Panc1 (cell line): Measurements from ENCODE around the gene UPK2. TPM values are rescaled to one million over a fixed set of nuclear protein-coding genes. Genes with fewer than 3 reads are reported as not detected.
"Not testable (repeated sequence)": the region's sequence is repeated elsewhere in the genome, so short reads cannot be mapped to it uniquely, and the experiment has no call there.

Experiments
- ATAC-seq: fragments of 200-7000 bp; cut with Tn5 transposase; 2 replicates; pipeline ENCODE4 v1.9.1; 2020; ENCODE audit warnings: mild to moderate bottlenecking, moderate library complexity
- BruUV-seq: library from RNA; stranded (reverse); fragments of 400-500 nt; replicated peaks from 2 replicates; lab custom pipeline; 2021; lab: Mats Ljungman, UMichigan
- CTCF ChIA-PET: fragments of 300-600 bp; sonication (Branson Sonifier 250); formaldehyde crosslinking; loops from one replicate; lab custom pipeline; 2022; ENCODE audit warnings: antibody characterized with exemption; lab: Charles Lee
- POLR2A ChIA-PET: fragments of 300-600 bp; sonication (Branson Sonifier 250); formaldehyde crosslinking; loops from one replicate; lab custom pipeline; 2022; ENCODE audit warnings: antibody characterized with exemption; lab: Charles Lee
- DNase-seq: peaks from one replicate; pipeline ENCODE4 v3.0.0-alpha.2; 2010; ENCODE audit warnings: low read depth, low spot score
- H3K27ac ChIP-seq: 2 replicates; pipeline ENCODE4 v1.5.1; 2011; ENCODE audit warnings: mild to moderate bottlenecking, low read length, inconsistent platforms
- H3K27me3 ChIP-seq: fragments of 200-500 bp; sonication (Bioruptor generic); 2 replicates; pipeline ENCODE4 v1.6.0; 2014; ENCODE audit warnings: low read length, inconsistent platforms; ENCODE audit not compliant: control insufficient read depth, insufficient read depth
- H3K36me3 ChIP-seq: fragments of 200-500 bp; sonication (Bioruptor generic); 2 replicates; pipeline ENCODE4 v1.5.1; 2014; ENCODE audit warnings: inconsistent platforms, mild to moderate bottlenecking, low read length, moderate library complexity; ENCODE audit not compliant: control insufficient read depth, insufficient read depth
- H3K4me1 ChIP-seq: 2 replicates; pipeline ENCODE4 v1.5.1; 2011; ENCODE audit warnings: inconsistent platforms, mild to moderate bottlenecking, low read length, moderate library complexity; ENCODE audit not compliant: control insufficient read depth, insufficient read depth
- H3K4me3 ChIP-seq, 2 experiments: 2 replicates each; pipeline ENCODE4 v1.5.1; 2011 to 2012; ENCODE audit warnings: low read depth in 2 of 2, low read length in 2 of 2, mild to moderate bottlenecking in 2 of 2, inconsistent platforms in 1 of 2, moderate library complexity in 1 of 2
- H3K9me3 ChIP-seq: fragments of 200-500 bp; sonication (Bioruptor generic); 2 replicates; pipeline ENCODE4 v1.5.1; 2014; ENCODE audit warnings: low read depth, mild to moderate bottlenecking, inconsistent platforms, low read length, moderate library complexity; ENCODE audit not compliant: control insufficient read depth, insufficient read depth
- POLR2AphosphoS5 ChIP-seq: IDR thresholded peaks from 2 replicates; pipeline ENCODE4 v1.6.1; 2012; ENCODE audit warnings: mild to moderate bottlenecking, low read depth, low read length, moderate library complexity
- SIN3A ChIP-seq: IDR thresholded peaks from 2 replicates; pipeline ENCODE4 v1.6.1; 2012; ENCODE audit warnings: low read depth, mild to moderate bottlenecking, low read length, moderate library complexity, borderline replicate concordance; ENCODE audit not compliant: insufficient read depth
- TCF7L2 ChIP-seq: IDR thresholded peaks from 2 replicates; pipeline ENCODE4 v1.6.1; 2011; ENCODE audit warnings: mild to moderate bottlenecking, low read depth, low read length, inconsistent platforms
- in situ Hi-C: cut with HindIII; loops from 2 replicates; pipeline ENCODE4 v1.10.0; 2016; ENCODE audit warnings: low sequenced_read_pairs, low pct_unique_long_range_greater_than_20kb
- intact Hi-C: fragments of 100-400 bp; cut with micrococcal nuclease; formaldehyde crosslinking; loops from one replicate; pipeline ENCODE4 v1.10.0; 2022; ENCODE audit not compliant: unreplicated experiment
- total RNA-seq: library from RNA; stranded (reverse); gene quantifications from one replicate; pipeline ENCODE4 v1.2.1, GENCODE V29; 2021; ENCODE audit not compliant: unreplicated experiment
- TF ChIP-seq, protein P1 (sequence below): fragments of 450-650 bp; IDR thresholded peaks from 2 replicates; pipeline ENCODE4 v1.5.1; 2017; ENCODE audit warnings: mild to moderate bottlenecking
- TF ChIP-seq, protein P2 (sequence below), 2 experiments: IDR thresholded peaks; 2 replicates each; pipeline ENCODE4 v1.6.1; 2011 to 2012; ENCODE audit warnings: low read depth in 2 of 2, control low read depth in 1 of 2, low read length in 1 of 2, mild to moderate bottlenecking in 1 of 2, moderate library complexity in 1 of 2; ENCODE audit not compliant: insufficient read depth in 1 of 2

Gene UPK2
- total RNA-seq, 1 experiment from 2014 or later: 0.92 TPM

DNA sequence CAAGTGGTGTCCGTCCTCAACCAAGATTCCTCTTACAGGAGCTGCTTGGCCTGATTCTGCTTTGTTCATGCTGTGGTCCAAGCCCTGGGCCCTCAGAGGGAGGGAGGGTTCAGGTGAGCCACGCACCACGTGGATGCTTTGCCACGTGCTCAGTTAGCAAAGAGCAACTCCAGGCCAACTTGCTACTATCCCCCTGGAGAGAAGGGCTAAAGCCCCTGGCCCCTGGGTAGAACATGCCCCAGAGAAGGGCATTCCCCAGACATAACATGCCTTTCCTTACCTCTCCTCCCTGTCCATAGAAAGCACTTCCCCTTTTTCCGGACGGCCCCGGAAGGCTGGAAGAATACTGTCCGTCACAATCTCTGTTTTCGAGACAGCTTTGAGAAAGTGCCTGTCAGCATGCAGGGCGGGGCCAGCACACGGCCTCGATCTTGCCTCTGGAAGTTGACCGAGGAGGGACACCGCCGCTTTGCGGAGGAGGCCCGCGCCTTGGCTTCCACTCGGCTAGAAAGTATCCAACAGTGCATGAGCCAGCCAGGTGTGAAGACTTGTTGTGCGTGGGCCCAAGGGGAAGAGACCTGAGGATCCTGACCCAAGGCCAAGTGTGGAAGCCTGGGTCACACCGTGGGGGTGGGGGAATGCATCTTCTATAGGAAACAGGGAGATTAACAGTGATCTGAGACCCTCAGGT, 24.2 kb downstream of the UPK2 start:
- no peaks in the 10 kb centered on the region for H3K9me3 ChIP-seq
- no peak overlapping the region for H3K27ac ChIP-seq
- no TSS peak for BruUV-seq
- H3K27me3 ChIP-seq: no peaks in the 10 kb centered on the region
- ATAC-seq: peak; percentile 35; the same call in 1 of the 2 replicates
- no peak overlapping the region for H3K4me3 ChIP-seq
- TF ChIP-seq SIN3A (no peak), POLR2AphosphoS5 (no peak), TCF7L2 (no peak)
- TF ChIP-seq, protein P1, sequence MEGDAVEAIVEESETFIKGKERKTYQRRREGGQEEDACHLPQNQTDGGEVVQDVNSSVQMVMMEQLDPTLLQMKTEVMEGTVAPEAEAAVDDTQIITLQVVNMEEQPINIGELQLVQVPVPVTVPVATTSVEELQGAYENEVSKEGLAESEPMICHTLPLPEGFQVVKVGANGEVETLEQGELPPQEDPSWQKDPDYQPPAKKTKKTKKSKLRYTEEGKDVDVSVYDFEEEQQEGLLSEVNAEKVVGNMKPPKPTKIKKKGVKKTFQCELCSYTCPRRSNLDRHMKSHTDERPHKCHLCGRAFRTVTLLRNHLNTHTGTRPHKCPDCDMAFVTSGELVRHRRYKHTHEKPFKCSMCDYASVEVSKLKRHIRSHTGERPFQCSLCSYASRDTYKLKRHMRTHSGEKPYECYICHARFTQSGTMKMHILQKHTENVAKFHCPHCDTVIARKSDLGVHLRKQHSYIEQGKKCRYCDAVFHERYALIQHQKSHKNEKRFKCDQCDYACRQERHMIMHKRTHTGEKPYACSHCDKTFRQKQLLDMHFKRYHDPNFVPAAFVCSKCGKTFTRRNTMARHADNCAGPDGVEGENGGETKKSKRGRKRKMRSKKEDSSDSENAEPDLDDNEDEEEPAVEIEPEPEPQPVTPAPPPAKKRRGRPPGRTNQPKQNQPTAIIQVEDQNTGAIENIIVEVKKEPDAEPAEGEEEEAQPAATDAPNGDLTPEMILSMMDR: no peak
- TF ChIP-seq, protein P2, sequence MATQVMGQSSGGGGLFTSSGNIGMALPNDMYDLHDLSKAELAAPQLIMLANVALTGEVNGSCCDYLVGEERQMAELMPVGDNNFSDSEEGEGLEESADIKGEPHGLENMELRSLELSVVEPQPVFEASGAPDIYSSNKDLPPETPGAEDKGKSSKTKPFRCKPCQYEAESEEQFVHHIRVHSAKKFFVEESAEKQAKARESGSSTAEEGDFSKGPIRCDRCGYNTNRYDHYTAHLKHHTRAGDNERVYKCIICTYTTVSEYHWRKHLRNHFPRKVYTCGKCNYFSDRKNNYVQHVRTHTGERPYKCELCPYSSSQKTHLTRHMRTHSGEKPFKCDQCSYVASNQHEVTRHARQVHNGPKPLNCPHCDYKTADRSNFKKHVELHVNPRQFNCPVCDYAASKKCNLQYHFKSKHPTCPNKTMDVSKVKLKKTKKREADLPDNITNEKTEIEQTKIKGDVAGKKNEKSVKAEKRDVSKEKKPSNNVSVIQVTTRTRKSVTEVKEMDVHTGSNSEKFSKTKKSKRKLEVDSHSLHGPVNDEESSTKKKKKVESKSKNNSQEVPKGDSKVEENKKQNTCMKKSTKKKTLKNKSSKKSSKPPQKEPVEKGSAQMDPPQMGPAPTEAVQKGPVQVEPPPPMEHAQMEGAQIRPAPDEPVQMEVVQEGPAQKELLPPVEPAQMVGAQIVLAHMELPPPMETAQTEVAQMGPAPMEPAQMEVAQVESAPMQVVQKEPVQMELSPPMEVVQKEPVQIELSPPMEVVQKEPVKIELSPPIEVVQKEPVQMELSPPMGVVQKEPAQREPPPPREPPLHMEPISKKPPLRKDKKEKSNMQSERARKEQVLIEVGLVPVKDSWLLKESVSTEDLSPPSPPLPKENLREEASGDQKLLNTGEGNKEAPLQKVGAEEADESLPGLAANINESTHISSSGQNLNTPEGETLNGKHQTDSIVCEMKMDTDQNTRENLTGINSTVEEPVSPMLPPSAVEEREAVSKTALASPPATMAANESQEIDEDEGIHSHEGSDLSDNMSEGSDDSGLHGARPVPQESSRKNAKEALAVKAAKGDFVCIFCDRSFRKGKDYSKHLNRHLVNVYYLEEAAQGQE (IDR thresholded peaks at IDR 0.05; ENCODE audit: insufficient read depth in 1 of 2, low read depth in 2 of 2, low read length in 1 of 2): no peak
- intact Hi-C loops (no loop called here), in situ Hi-C loops (no loop called here)
- CTCF ChIA-PET: no interaction called here
- POLR2A ChIA-PET: interaction anchor here (0.6 kb wide), 1 partner anchor 70 kb away, joined by 10 read pairs; no protein-coding TSS in a partner anchor
- no peak for DNase-seq
- no peaks in the 10 kb centered on the region for H3K36me3 ChIP-seq
- H3K4me1 ChIP-seq: no peaks in the 10 kb centered on the region

DNA sequence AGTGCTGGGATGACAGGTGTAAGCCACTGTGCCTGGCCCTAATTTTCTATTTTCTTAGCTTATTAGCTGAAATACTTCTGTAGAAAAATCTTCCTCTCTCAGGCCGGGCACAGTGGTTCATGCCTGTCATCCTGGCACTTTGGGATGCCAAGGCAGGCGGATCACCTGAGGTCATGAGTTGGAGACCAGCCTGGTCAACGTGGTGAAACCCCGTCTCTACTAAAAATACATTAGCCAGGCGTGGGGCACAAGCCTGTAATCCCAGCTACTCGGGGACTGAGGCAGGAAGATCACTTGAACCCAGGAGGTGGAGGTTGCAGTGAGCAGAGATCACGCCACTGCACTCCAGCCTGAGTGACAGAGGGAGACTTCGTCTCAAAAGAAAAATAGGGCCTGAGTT, 28.2 kb downstream of the UPK2 start:
- CTCF ChIA-PET, DNase-seq, H3K27me3 ChIP-seq, H3K9me3 ChIP-seq, H3K4me3 ChIP-seq, BruUV-seq, H3K4me1 ChIP-seq, H3K27ac ChIP-seq, ATAC-seq, in situ Hi-C loops, intact Hi-C loops, H3K36me3 ChIP-seq: not testable (repeated sequence)
- POLR2A ChIA-PET: interaction anchor here (0.7 kb wide), 1 partner anchor 14 kb away, joined by 3 read pairs; the partner anchor contains the start of gene CENATAC

DNA sequence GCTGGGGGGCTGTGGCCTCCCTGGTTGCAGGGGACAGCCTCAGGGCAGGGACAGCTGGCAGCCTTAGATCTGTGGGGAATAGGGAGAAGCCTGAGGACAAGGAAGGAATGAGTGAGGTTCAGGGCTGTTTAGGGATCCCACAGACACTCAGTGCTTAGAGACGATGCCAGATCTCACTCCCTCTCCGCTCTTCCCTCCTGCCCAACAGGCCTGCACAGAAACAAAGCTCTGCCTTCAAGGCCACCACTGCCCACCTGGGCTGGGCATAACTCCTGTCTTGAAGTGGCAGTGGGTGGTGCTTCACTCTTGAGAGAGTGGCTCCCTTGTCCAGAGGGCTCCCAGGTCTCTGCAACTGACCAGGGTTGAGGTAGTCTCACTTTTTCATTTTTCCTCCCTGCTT, 28.7 kb downstream of the UPK2 start:
- DNase-seq: no peak

More for the DNA sequence above, 28.7 kb downstream of the UPK2 start:
- ATAC-seq: peak; percentile 56
- Histone ChIP-seq H3K9me3 (no peaks in the 10 kb centered on the region), H3K36me3 (no peaks in the 10 kb centered on the region), H3K4me3 (no peak overlapping the region), H3K4me1 (no peaks in the 10 kb centered on the region), H3K27ac (no peak overlapping the region), H3K27me3 (no peaks in the 10 kb centered on the region)
- BruUV-seq: no TSS peak
- intact Hi-C loops: no loop called here
- in situ Hi-C loops: no loop called here
- CTCF ChIA-PET: interaction anchor here (0.6 kb wide), 1 partner anchor 341 kb away, joined by 6 read pairs; no protein-coding TSS in a partner anchor
- TF ChIP-seq POLR2AphosphoS5 (no peak), TCF7L2 (no peak), SIN3A (no peak)
- TF ChIP-seq, protein P2 (IDR thresholded peaks at IDR 0.05; ENCODE audit: insufficient read depth in 1 of 2, low read depth in 2 of 2, low read length in 1 of 2): no peak
- TF ChIP-seq, protein P1: no peak
- POLR2A ChIA-PET: no interaction called here
